ENCODE measurements around the gene USH2A. TPM values are rescaled to one million over a fixed set of nuclear protein-coding genes. Genes with fewer than 3 reads are reported as not detected.

The USH2A gene
- total RNA-seq, 1 experiment from 2014 or later, result 0.80 TPM

DNA sequence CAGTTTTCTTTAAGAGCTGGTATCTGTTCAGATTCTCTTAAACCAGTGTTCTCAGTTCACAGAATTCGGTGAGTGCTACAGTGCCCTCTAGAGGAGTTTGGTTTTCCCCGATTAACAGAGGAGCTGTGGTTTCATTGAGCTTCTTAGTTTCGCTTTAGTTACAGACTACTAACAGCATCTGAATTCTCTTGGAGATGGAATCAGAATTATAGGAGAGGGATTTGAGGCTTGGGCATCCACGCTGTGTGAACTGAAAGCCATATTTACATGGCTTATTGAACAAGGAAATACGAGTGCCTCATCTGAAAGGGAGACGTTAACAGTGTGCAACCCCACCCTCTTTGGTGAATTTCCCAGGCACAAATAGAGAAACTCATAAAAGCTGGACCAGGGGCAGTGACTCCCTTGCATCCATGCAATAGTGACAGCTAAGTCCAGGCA, 202.0 kb downstream of the USH2A start:
- Histone ChIP-seq H3K27me3 (ENCODE audit: control insufficient read depth, insufficient read depth, low read length) (no peaks in the 10 kb centered on the region), H3K36me3 (replicated peaks; ENCODE audit: control insufficient read depth, insufficient read depth, low read length) (no peaks in the 10 kb centered on the region), H3K4me3 (ENCODE audit: insufficient read depth, low read depth, low read length) (no peak overlapping the region)
- DNase-seq, result peak; percentile 4

DNA sequence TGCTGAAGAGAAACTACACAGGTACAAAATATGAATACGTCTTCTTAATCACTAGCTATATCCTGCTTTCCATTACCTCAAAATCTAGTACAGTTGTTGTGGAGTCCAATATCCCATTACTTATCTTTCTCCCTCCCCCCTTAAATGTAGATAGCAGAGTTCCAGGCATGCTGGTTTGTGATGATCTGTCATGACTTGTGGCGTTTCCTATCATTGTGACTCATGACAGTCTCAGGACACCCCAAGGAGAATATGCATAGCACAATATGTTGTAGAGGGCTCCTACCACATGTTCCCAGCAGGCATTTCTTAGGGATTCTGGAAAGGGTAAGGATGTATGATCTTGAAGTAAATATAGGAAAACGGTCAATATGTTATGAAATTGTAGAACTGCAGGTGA, 206.9 kb downstream of the USH2A start:
- no peaks in the 10 kb centered on the region for H3K36me3 ChIP-seq (replicated peaks; ENCODE audit: control insufficient read depth, insufficient read depth, low read length)
- H3K27me3 ChIP-seq (ENCODE audit: control insufficient read depth, insufficient read depth, low read length), result no peaks in the 10 kb centered on the region
- no peak for DNase-seq
- H3K4me3 ChIP-seq (ENCODE audit: insufficient read depth, low read depth, low read length), result no peak overlapping the region

DNA sequence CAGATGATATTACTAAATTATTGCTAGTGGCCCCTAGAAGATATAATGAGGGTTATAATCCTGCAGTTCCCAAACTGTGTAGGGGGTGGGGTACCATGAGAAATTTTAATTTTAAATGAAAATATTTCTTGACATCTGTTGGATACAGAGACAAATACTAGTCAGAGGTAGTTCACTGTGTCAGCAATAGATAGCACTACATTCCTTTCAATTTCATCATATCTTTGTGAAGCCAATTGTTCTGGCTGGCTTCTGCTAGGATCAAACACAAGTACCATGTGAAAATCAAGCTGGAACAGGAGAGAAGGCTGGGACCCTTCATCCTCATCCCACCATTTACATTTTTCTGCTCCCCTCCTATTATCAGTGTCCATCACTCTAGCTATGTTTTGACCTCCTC, 208.1 kb downstream of the USH2A start:
- Histone ChIP-seq H3K4me3 (ENCODE audit: insufficient read depth, low read depth, low read length) (no peak overlapping the region), H3K27me3 (ENCODE audit: control insufficient read depth, insufficient read depth, low read length) (no peaks in the 10 kb centered on the region), H3K36me3 (replicated peaks; ENCODE audit: control insufficient read depth, insufficient read depth, low read length) (no peaks in the 10 kb centered on the region)
- no peak for DNase-seq

DNA sequence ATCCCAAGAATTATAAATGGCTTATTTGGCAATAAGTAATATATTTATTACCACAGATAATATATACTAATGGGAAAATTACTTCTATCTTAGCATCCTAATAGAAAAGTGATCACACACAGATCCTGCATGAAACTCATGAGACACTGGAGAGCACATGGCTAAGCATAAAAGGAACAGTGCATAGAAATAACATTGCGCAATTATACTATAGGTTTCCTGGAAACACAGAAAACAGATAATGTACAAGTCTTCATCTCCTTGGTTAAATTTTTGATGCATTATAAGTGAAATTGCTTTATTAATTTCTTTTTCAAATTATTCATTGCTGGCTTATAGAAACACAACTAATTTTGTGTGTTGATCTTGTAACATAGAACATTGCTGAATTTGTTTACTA, 210.4 kb downstream of the USH2A start:
- Histone ChIP-seq H3K27me3 (ENCODE audit: control insufficient read depth, insufficient read depth, low read length) (no peaks in the 10 kb centered on the region), H3K4me3 (ENCODE audit: insufficient read depth, low read depth, low read length) (no peak overlapping the region), H3K36me3 (replicated peaks; ENCODE audit: control insufficient read depth, insufficient read depth, low read length) (no peaks in the 10 kb centered on the region)
- DNase-seq, result no peak

DNA sequence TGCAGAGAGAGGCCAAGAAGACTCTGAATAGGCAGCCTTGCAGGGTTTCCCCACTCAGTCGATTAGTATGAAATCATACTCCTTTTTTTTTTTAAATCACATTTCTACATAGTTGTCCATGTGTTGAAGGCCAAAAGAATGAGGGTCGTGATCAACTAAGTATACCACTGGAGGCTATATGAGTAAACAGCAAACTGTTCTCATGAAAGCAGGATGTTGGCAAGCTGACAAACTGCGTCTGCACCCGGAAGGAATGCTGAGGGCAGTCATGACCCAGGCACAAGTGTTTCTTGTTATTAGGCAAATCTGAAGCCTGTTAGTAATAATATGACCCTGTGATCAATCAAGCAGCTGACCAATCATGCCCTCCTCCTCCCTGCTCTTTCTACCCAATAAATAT, 213.2 kb downstream of the USH2A start:
- Histone ChIP-seq H3K27me3 (ENCODE audit: control insufficient read depth, insufficient read depth, low read length) (no peaks in the 10 kb centered on the region), H3K4me3 (ENCODE audit: insufficient read depth, low read depth, low read length) (no peak overlapping the region), H3K36me3 (replicated peaks; ENCODE audit: control insufficient read depth, insufficient read depth, low read length) (no peaks in the 10 kb centered on the region)
- DNase-seq, result no peak

DNA sequence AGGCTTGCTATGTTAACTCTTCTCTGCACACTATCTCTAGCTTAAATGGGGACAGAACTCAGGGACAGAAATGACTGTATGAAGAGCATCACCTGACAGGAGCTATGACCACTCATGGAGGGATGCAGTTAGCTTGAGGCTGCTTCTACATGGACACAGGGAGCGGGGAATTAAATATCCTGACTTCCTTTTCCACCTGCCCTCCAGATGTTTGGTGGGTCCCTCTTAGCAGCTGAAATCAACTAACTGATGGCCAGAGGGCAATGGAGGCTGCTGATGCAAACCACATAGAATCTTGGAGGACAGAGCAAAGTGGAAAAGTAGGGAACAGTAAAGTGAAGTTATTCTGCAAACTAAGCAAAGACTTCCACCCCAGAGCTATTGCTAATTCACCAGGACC, 214.1 kb downstream of the USH2A start:
- Histone ChIP-seq H3K4me3 (ENCODE audit: insufficient read depth, low read depth, low read length) (no peak overlapping the region), H3K27me3 (ENCODE audit: control insufficient read depth, insufficient read depth, low read length) (no peaks in the 10 kb centered on the region), H3K36me3 (replicated peaks; ENCODE audit: control insufficient read depth, insufficient read depth, low read length) (no peaks in the 10 kb centered on the region)
- DNase-seq, result no peak

DNA sequence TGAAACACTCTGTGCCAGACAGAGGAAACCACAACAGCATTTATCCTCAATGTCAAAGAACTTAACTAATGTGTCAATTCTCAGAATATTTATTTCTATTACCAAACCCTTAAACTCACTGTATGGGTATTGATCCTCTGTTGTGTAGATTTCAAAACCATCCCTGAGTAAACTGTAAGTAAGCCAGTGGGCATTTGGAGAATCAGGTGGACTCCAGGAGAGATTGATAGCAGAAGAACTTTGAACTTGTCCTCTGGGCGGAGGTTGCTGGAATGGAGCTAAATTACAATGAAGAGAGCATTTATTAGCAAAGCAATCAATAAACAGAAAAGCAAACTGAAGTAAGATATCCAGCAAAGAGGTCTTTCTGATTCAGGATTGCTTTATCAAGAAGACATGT, 216.1 kb downstream of the USH2A start:
- Histone ChIP-seq H3K4me3 (ENCODE audit: insufficient read depth, low read depth, low read length) (no peak overlapping the region), H3K36me3 (replicated peaks; ENCODE audit: control insufficient read depth, insufficient read depth, low read length) (no peaks in the 10 kb centered on the region), H3K27me3 (ENCODE audit: control insufficient read depth, insufficient read depth, low read length) (no peaks in the 10 kb centered on the region)
- DNase-seq, result no peak

DNA sequence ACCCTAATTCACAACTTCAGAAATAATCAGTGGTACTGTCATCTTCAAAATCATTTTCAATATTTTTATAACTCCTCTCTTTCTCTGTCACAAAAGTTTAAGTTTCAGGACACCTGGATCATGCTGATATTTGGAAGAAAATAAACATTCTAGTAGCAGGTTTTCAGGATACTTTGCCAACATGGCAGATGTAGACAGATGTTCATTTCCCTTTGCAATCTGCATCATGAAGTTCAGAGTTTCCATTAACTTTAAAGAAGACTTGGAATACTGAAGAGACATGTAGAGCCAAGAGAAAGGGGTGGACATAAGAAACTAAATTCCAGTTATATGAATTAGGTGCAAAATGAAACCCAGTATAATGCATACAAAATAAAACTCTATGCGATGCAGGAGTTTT, 218.1 kb downstream of the USH2A start:
- H3K27me3 ChIP-seq (ENCODE audit: control insufficient read depth, insufficient read depth, low read length), result no peaks in the 10 kb centered on the region
- H3K4me3 ChIP-seq (ENCODE audit: insufficient read depth, low read depth, low read length), result no peak overlapping the region
- H3K36me3 ChIP-seq (replicated peaks; ENCODE audit: control insufficient read depth, insufficient read depth, low read length), result no peaks in the 10 kb centered on the region
- DNase-seq, result no peak

DNA sequence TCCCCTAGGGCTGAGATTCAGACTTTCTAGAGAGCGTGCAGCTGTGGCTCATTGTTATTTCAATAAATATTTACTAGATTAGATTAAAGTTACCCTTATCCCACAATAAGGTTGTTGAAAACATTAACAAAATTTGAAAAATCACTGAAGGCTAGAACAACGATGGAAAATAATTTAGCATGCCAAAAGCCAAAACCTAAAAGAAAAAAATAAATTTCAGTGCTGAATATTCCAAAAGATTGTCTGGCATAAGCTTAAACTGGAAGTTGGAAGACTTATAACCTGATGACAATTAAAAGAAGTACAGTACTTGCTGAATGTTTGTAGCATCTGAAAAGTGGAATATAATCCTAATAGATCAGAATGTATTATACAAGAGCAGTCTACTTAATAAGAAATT, 221.3 kb downstream of the USH2A start:
- Histone ChIP-seq H3K4me3 (ENCODE audit: insufficient read depth, low read depth, low read length) (no peak overlapping the region), H3K27me3 (ENCODE audit: control insufficient read depth, insufficient read depth, low read length) (no peaks in the 10 kb centered on the region), H3K36me3 (replicated peaks; ENCODE audit: control insufficient read depth, insufficient read depth, low read length) (no peaks in the 10 kb centered on the region)
- DNase-seq, result no peak

DNA sequence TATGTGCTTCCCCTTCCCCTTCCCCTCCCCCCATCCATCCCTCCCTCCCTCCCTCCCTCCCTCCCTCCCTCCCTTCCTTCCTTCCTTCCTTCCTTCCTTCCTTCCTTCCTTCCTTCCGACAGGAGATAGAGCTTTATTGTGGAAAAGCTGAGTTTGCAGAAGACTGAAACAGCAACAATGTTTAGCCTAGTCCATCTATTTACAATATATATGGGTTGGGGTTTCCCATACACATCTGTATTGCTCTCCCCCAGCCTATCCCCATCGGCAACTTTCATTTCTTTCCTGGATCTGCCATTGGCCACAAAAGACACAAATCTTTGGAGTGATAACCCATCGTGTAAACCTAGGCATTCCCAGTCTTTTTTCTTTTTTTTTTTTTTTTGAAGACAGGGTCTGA, 222.3 kb downstream of the USH2A start:
- H3K27me3 ChIP-seq (ENCODE audit: control insufficient read depth, insufficient read depth, low read length), result no peaks in the 10 kb centered on the region
- no peak overlapping the region for H3K4me3 ChIP-seq (ENCODE audit: insufficient read depth, low read depth, low read length)
- H3K36me3 ChIP-seq (replicated peaks; ENCODE audit: control insufficient read depth, insufficient read depth, low read length), result no peaks in the 10 kb centered on the region
- no peak for DNase-seq

DNA sequence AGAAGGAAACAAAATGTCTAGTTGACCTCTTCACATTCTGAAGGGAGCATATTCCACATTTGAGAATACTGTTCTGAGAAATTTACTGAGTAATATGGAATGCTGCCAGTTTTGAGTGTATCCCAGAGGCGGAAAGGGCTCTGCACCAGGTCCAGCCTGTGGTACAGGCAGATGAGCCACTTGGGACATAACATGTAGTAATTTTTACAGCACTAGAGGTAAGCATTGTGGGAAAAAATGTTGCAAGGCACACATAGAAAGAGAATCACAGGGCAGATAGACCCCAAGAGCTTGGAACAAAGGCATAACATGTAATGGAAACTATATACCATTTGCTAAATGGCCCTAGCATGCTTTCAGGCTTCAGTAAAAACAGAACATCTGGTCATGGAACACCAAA, 228.5 kb downstream of the USH2A start:
- Histone ChIP-seq H3K27me3 (ENCODE audit: control insufficient read depth, insufficient read depth, low read length) (no peaks in the 10 kb centered on the region), H3K4me3 (ENCODE audit: insufficient read depth, low read depth, low read length) (no peak overlapping the region), H3K36me3 (replicated peaks; ENCODE audit: control insufficient read depth, insufficient read depth, low read length) (no peaks in the 10 kb centered on the region)
- DNase-seq, result no peak

DNA sequence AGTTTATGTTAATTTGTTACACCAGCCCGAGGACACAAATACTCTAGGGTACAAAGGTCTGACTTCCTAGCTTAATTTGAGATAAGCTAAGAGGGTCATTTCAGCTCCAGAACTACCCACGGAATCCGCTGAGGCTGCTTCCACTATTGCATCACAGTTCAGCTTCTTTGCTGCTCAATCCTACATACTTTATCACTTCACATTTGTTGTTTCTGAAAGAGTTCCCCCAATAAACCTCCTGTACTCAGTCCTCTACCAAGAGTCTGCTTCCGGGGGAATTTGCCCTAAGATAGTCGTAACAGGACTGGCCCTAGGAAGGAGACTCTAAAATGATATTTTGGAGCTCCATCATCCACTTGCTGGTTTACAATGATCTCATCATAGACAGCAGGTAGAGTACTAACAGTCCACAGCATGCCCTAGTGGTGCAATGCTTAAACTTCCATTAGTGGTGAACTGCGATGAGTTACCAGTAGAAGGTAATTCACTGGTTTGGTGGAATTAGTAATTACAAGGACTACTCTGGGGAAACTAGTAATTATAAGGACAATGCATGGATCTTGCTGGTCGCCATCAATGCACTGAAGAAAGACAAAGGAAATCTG, 229.3 kb downstream of the USH2A start:
- Histone ChIP-seq H3K4me3 (ENCODE audit: insufficient read depth, low read depth, low read length) (no peak overlapping the region), H3K36me3 (replicated peaks; ENCODE audit: control insufficient read depth, insufficient read depth, low read length) (no peaks in the 10 kb centered on the region), H3K27me3 (ENCODE audit: control insufficient read depth, insufficient read depth, low read length) (no peaks in the 10 kb centered on the region)
- DNase-seq, result peak; percentile 1

DNA sequence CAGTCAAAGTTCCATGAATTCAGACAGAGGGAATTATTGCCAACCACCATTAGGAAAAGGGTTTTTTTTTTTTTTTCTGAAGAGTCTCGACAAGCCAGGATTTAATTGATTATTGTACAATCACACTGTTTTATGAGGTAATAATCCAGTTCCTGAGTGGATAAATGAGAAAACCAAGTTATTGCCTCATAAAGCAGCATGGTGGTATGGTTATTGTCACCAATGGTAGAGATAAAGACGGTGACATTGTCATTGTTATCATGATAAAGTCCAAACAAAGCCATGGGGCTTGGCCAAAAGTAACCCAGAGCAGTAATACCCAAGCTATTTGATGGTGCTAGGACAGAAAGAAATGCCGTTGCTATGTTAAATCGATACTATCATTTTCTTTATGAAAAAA, 232.8 kb downstream of the USH2A start:
- Histone ChIP-seq H3K36me3 (replicated peaks; ENCODE audit: control insufficient read depth, insufficient read depth, low read length) (no peaks in the 10 kb centered on the region), H3K27me3 (ENCODE audit: control insufficient read depth, insufficient read depth, low read length) (no peaks in the 10 kb centered on the region), H3K4me3 (ENCODE audit: insufficient read depth, low read depth, low read length) (no peak overlapping the region)
- no peak for DNase-seq

DNA sequence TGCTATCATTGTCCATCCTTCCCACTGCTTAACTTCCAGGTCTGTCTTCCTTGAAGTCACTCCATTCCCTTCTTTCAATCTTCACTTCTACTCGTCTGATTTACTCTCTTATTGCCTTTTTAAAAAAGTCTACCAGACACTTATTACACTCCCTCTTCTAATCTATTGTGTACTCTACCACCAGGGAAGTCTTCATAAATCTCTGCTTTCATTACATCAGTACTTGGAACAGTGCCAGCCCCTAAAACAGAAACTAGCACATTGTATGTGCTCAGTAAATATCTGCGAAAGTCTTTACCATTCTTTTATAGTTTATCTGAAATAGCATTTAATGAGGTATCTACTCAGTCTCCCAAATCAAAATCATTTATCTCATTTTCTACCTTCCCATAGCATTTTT, 236.4 kb downstream of the USH2A start:
- no peaks in the 10 kb centered on the region for H3K27me3 ChIP-seq (ENCODE audit: control insufficient read depth, insufficient read depth, low read length)
- no peak overlapping the region for H3K4me3 ChIP-seq (ENCODE audit: insufficient read depth, low read depth, low read length)
- no peak for DNase-seq
- no peaks in the 10 kb centered on the region for H3K36me3 ChIP-seq (replicated peaks; ENCODE audit: control insufficient read depth, insufficient read depth, low read length)

DNA sequence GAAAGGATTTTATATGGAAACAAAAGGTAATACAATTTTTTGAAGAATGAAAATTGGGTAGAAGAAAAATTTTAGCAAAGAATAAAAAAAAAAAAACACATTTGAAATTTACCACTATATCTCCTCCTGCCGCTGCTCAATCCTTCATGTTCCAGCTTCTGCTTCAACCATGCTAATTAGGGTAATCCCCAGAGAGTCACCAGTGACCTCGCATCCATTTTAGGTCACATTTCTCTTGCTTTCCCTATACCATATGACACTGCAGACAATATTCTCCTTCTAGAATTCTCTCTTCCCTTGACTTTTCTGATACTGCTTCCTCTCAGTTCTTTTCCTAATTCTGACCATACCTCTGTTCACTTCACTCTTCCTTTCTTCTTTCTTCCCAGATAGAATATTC, 237.1 kb downstream of the USH2A start:
- Histone ChIP-seq H3K36me3 (replicated peaks; ENCODE audit: control insufficient read depth, insufficient read depth, low read length) (no peaks in the 10 kb centered on the region), H3K27me3 (ENCODE audit: control insufficient read depth, insufficient read depth, low read length) (no peaks in the 10 kb centered on the region), H3K4me3 (ENCODE audit: insufficient read depth, low read depth, low read length) (no peak overlapping the region)
- peak; percentile 0 for DNase-seq

DNA sequence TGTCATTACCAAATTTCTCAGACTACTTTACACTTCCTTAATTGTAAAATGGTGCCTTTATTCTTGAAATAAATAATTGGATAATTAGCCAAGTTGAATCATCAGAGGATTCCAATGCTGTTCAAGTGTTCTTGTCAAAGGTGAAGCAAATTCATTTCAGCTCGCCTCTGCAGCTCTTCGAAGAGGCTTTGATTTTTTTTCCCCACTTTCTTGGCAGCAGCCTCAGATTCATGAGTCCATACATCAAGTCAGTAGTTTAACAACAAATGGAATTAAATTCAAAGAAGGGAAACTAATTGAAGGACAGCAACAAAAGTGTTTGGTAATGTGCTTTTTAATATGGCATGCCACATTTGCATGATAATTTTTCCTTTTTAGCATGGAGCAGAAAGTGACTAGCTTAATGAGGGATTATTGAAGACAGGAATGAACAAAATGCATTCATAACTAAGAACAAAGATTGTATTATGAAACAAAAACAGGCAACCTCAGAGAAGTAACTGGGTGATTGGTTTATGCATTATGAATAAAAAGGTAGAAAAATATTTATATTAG, 239.0 kb downstream of the USH2A start:
- no peaks in the 10 kb centered on the region for H3K27me3 ChIP-seq (ENCODE audit: control insufficient read depth, insufficient read depth, low read length)
- no peak for DNase-seq
- H3K36me3 ChIP-seq (replicated peaks; ENCODE audit: control insufficient read depth, insufficient read depth, low read length), result no peaks in the 10 kb centered on the region
- no peak overlapping the region for H3K4me3 ChIP-seq (ENCODE audit: insufficient read depth, low read depth, low read length)
